Ovary (tissue), 3 donors: ENCODE measurements around the gene RNGTT.

ENCODE experiments used
- EP300 ChIP-seq: sonication (generic); formaldehyde crosslinking; IDR thresholded peaks from one replicate; pipeline ENCODE4 v1.6.1; 2017; ENCODE audit warnings: antibody characterized with exemption
- POLR2A ChIP-seq: fragments of 450-650 bp; IDR thresholded peaks from one replicate; pipeline ENCODE4 v1.6.1; 2017; ENCODE audit warnings: antibody characterized with exemption, mild to moderate bottlenecking, moderate library complexity
- TF ChIP-seq, protein P1 (sequence below), 3 donors: fragments of 450-650 bp in 2 of 3; fragments of 200-600 bp in 1 of 3; IDR thresholded peaks; one replicate each; pipeline versions ENCODE4 v1.5.1 to v1.8.0; 2016 to 2022; ENCODE audit warnings: antibody characterized with exemption in 3 of 3, mild to moderate bottlenecking in 1 of 3
- donor health status: DM: no; HTN: no; CAD: no.

GRCh38 chr6:88562353-88563276, 400.8 kb downstream of the RNGTT start:
- TF ChIP-seq EP300 (no peak), POLR2A (no peak)
- TF ChIP-seq, protein P1, sequence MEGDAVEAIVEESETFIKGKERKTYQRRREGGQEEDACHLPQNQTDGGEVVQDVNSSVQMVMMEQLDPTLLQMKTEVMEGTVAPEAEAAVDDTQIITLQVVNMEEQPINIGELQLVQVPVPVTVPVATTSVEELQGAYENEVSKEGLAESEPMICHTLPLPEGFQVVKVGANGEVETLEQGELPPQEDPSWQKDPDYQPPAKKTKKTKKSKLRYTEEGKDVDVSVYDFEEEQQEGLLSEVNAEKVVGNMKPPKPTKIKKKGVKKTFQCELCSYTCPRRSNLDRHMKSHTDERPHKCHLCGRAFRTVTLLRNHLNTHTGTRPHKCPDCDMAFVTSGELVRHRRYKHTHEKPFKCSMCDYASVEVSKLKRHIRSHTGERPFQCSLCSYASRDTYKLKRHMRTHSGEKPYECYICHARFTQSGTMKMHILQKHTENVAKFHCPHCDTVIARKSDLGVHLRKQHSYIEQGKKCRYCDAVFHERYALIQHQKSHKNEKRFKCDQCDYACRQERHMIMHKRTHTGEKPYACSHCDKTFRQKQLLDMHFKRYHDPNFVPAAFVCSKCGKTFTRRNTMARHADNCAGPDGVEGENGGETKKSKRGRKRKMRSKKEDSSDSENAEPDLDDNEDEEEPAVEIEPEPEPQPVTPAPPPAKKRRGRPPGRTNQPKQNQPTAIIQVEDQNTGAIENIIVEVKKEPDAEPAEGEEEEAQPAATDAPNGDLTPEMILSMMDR (IDR thresholded peaks at IDR 0.05) = no peak
